Measurements from ENCODE around the gene HECTD1.
"Not testable (repeated sequence)": the region's sequence is repeated elsewhere in the genome, so short reads cannot be mapped to it uniquely, and the experiment has no call there.

Gene HECTD1

GRCh38 chr14:31194661-31195060, 12.9 kb downstream of the HECTD1 start:
- no peak for TF ChIP-seq CTCF (IDR thresholded peaks at IDR 0.05; ENCODE audit: extremely low read depth, insufficient read depth, missing control alignments)
- DNase-seq (ENCODE audit: low spot score): no peak
- in situ Hi-C loops (cut with MboI; ENCODE audit: low pct_unique_long_range_greater_than_20kb, low sequenced_read_pairs, unreplicated experiment): no loop called here

GRCh38 chr14:31194095-31194494, 13.5 kb downstream of the HECTD1 start:
- no peak for TF ChIP-seq CTCF (IDR thresholded peaks at IDR 0.05; ENCODE audit: extremely low read depth, insufficient read depth, missing control alignments)
- no peak for DNase-seq (ENCODE audit: low spot score)
- in situ Hi-C loops (cut with MboI; ENCODE audit: low pct_unique_long_range_greater_than_20kb, low sequenced_read_pairs, unreplicated experiment): no loop called here

- DNase-seq (ENCODE audit: low spot score); in situ Hi-C loops (cut with MboI; ENCODE audit: low pct_unique_long_range_greater_than_20kb, low sequenced_read_pairs, unreplicated experiment): not testable (repeated sequence)
Observed at GRCh38 chr14:31192544-31192943, 15.0 kb downstream of the HECTD1 start.

GRCh38 chr14:31190717-31191263, 16.8 kb downstream of the HECTD1 start:
- DNase-seq (ENCODE audit: low spot score): no peak
- TF ChIP-seq CTCF (IDR thresholded peaks at IDR 0.05; ENCODE audit: extremely low read depth, insufficient read depth, missing control alignments): no peak
- in situ Hi-C loops (cut with MboI; ENCODE audit: low pct_unique_long_range_greater_than_20kb, low sequenced_read_pairs, unreplicated experiment): no loop called here

- no peak for TF ChIP-seq CTCF (IDR thresholded peaks at IDR 0.05; ENCODE audit: extremely low read depth, insufficient read depth, missing control alignments)
- in situ Hi-C loops (cut with MboI; ENCODE audit: low pct_unique_long_range_greater_than_20kb, low sequenced_read_pairs, unreplicated experiment): no loop called here
- DNase-seq (ENCODE audit: low spot score): no peak
Observed at GRCh38 chr14:31190219-31190603, 17.4 kb downstream of the HECTD1 start.

- in situ Hi-C loops (cut with MboI; ENCODE audit: low pct_unique_long_range_greater_than_20kb, low sequenced_read_pairs, unreplicated experiment): no loop called here
- TF ChIP-seq CTCF (IDR thresholded peaks at IDR 0.05; ENCODE audit: extremely low read depth, insufficient read depth, missing control alignments): no peak
- DNase-seq (ENCODE audit: low spot score): no peak
Observed at GRCh38 chr14:31189346-31190218, 18.0 kb downstream of the HECTD1 start.

GRCh38 chr14:31188744-31189143, 18.8 kb downstream of the HECTD1 start:
- no peak for DNase-seq (ENCODE audit: low spot score)
- in situ Hi-C loops (cut with MboI; ENCODE audit: low pct_unique_long_range_greater_than_20kb, low sequenced_read_pairs, unreplicated experiment): no loop called here

GRCh38 chr14:31182016-31182415, 25.6 kb downstream of the HECTD1 start:
- DNase-seq (ENCODE audit: low spot score); in situ Hi-C loops (cut with MboI; ENCODE audit: low pct_unique_long_range_greater_than_20kb, low sequenced_read_pairs, unreplicated experiment): not testable (repeated sequence)

More at GRCh38 chr14:31188744-31189143, 18.8 kb downstream of the HECTD1 start:
- TF ChIP-seq CTCF (IDR thresholded peaks at IDR 0.05; ENCODE audit: extremely low read depth, insufficient read depth, missing control alignments): no peak
